Ishikawa (cell line): ENCODE data around the gene LDB3.

ENCODE experiments used
- CEBPB ChIP-seq: IDR thresholded peaks from 2 replicates; pipeline ENCODE4 v1.6.1; 2012
- CREB1 ChIP-seq: IDR thresholded peaks from 2 replicates; pipeline ENCODE4 v1.6.1; 2012; ENCODE audit warnings: low read depth
- EGR1 ChIP-seq: IDR thresholded peaks from 2 replicates; pipeline ENCODE4 v1.6.1; 2012
- EP300 ChIP-seq: IDR thresholded peaks from 2 replicates; pipeline ENCODE4 v1.6.1; 2012; ENCODE audit warnings: borderline replicate concordance
- MAX ChIP-seq: IDR thresholded peaks from 2 replicates; pipeline ENCODE4 v1.6.1; 2012
- NFIC ChIP-seq: IDR thresholded peaks from 2 replicates; pipeline ENCODE4 v1.6.1; 2012
- RAD21 ChIP-seq: IDR thresholded peaks from 2 replicates; pipeline ENCODE4 v1.6.1; 2012; ENCODE audit warnings: low read depth
- REST ChIP-seq: IDR thresholded peaks from 2 replicates; pipeline ENCODE4 v1.6.1; 2012; ENCODE audit warnings: low read depth, mild to moderate bottlenecking
- TAF1 ChIP-seq: IDR thresholded peaks from 2 replicates; pipeline ENCODE4 v1.6.1; 2012; ENCODE audit warnings: low read depth, mild to moderate bottlenecking
- TEAD4 ChIP-seq: IDR thresholded peaks from 2 replicates; pipeline ENCODE4 v1.6.1; 2012
- USF1 ChIP-seq: IDR thresholded peaks from 2 replicates; pipeline ENCODE4 v1.6.1; 2012
- YY1 ChIP-seq: IDR thresholded peaks from 2 replicates; pipeline ENCODE4 v1.6.1; 2012; ENCODE audit warnings: low read depth

GRCh38 chr10:86699991-86700840 is 31.9 kb downstream of the LDB3 start:
- TF ChIP-seq MAX (no peak), RAD21 (no peak), YY1 (no peak), USF1 (no peak), EP300 (no peak), TEAD4 (no peak), NFIC (no peak), REST (no peak), EGR1 (no peak), TAF1 (no peak), CREB1 (no peak), CEBPB (no peak)
